Progenitor cell of endocrine pancreas (in vitro differentiated cells): Measurements from ENCODE around the gene CRHR1. TPM values are rescaled to one million over a fixed set of nuclear protein-coding genes. Genes with fewer than 3 reads are reported as not detected.
A peak's percentile ranks its signal among the peaks of the same experiment; 100 is the strongest.

ENCODE experiments used
- DNase-seq: peaks from one replicate; pipeline ENCODE4 v3.0.0; 2021; ENCODE audit warnings: low spot score; ENCODE audit not compliant: unreplicated experiment
- H3K27ac Mint-ChIP-seq: 2 replicates; pipeline ENCODE4 v1.8.0; 2021; ENCODE audit warnings: mild to moderate bottlenecking, moderate library complexity, mixed read lengths
- H3K27me3 Mint-ChIP-seq: 2 replicates; pipeline ENCODE4 v1.8.0; 2021; ENCODE audit warnings: mixed read lengths
- H3K36me3 Mint-ChIP-seq: 2 replicates; pipeline ENCODE4 v1.8.0; 2022; ENCODE audit warnings: mixed read lengths; ENCODE audit not compliant: insufficient read depth
- H3K4me1 Mint-ChIP-seq: 2 replicates; pipeline ENCODE4 v1.8.0; 2021; ENCODE audit warnings: low read depth, mixed read lengths
- H3K4me3 Mint-ChIP-seq: 2 replicates; pipeline ENCODE4 v1.8.0; 2021; ENCODE audit warnings: low read depth, mild to moderate bottlenecking, moderate library complexity, mixed read lengths
- H3K9me3 Mint-ChIP-seq: 2 replicates; pipeline ENCODE4 v1.8.0; 2021; ENCODE audit warnings: low read depth, mixed read lengths
- long read RNA-seq: library from polyadenylated mRNA; unstranded; transcript quantifications from one replicate; pipeline ENCODE4 v2.0.0, GENCODE V29; 2020
- total RNA-seq: library from RNA; stranded (reverse); gene quantifications from 2 replicates; pipeline ENCODE4 v1.2.1, GENCODE V29; 2021
- TF ChIP-seq, protein P1 (sequence below): fragments of 200-600 bp; sonication (generic); IDR thresholded peaks from one replicate; pipeline ENCODE4 v1.5.0; 2021; ENCODE audit warnings: antibody characterized with exemption, mild to moderate bottlenecking; ENCODE audit not compliant: unreplicated experiment

CRHR1 gene
- total RNA-seq: not detected in 2 replicates
- long read RNA-seq: 0 reads

DNA sequence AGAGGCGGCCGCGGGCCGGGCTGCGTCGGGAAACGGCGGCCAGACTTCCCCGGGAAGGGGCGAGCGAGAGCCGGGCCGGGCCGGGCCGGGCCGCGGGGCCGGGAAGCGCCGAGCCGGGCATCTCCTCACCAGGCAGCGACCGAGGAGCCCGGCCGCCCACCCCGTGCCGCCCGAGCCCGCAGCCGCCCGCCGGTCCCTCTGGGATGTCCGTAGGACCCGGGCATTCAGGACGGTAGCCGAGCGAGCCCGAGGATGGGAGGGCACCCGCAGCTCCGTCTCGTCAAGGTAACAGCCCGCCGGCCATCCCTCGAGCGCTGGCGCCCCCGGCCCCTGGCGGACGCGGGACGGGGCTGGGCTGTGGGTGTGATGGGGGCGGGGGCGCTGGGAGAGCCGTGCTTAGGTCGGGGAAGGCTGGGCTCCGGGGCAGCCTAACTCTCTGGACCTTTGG lies at the start of gene CRHR1:
CRHR1 (plus strand) TSS at position 28 of the 448 bp plus-strand sequence; CDS start at position 253, 225 bp downstream.
- TF ChIP-seq, protein P1, sequence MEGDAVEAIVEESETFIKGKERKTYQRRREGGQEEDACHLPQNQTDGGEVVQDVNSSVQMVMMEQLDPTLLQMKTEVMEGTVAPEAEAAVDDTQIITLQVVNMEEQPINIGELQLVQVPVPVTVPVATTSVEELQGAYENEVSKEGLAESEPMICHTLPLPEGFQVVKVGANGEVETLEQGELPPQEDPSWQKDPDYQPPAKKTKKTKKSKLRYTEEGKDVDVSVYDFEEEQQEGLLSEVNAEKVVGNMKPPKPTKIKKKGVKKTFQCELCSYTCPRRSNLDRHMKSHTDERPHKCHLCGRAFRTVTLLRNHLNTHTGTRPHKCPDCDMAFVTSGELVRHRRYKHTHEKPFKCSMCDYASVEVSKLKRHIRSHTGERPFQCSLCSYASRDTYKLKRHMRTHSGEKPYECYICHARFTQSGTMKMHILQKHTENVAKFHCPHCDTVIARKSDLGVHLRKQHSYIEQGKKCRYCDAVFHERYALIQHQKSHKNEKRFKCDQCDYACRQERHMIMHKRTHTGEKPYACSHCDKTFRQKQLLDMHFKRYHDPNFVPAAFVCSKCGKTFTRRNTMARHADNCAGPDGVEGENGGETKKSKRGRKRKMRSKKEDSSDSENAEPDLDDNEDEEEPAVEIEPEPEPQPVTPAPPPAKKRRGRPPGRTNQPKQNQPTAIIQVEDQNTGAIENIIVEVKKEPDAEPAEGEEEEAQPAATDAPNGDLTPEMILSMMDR: no peak
- peaks cover 78% of the 10 kb centered on the region for H3K27me3 Mint-ChIP-seq
- DNase-seq: no peak
- H3K27ac Mint-ChIP-seq: peak within 1 kb of the TSS; percentile 69
- H3K9me3 Mint-ChIP-seq: no peaks in the 10 kb centered on the region
- H3K36me3 Mint-ChIP-seq: no peaks in the 10 kb centered on the region
- H3K4me3 Mint-ChIP-seq: peak within 1 kb of the TSS; percentile 75
- peaks cover 5% of the 10 kb centered on the region for H3K4me1 Mint-ChIP-seq

DNA sequence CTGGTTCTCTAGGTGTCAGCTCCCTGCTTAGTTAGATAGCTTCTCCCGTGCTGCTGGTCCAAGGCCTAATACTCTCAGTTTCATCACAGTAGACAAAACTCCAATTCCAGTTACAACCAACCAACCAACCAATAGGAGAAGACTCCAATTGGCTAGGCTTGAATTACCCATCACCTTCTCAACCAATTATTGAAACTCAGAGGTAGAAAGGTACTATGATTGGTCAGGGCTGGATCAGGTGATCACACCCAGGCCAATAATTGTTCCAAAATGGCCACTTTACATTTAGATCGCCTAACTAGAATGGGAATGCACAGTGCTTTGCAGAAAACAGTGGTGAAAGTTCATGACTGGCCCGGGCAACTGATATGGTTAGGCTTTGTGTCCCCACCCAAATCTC lies 49.5 kb upstream of the CRHR1 start:
- no peak overlapping the region for H3K4me3 Mint-ChIP-seq
- no peak for DNase-seq
- H3K27me3 Mint-ChIP-seq: peaks cover 46% of the 10 kb centered on the region
- no peaks in the 10 kb centered on the region for H3K36me3 Mint-ChIP-seq
- H3K9me3 Mint-ChIP-seq: peaks cover 6% of the 10 kb centered on the region
- H3K4me1 Mint-ChIP-seq: no peaks in the 10 kb centered on the region
- no peak overlapping the region for H3K27ac Mint-ChIP-seq
- TF ChIP-seq, protein P1: no peak

DNA sequence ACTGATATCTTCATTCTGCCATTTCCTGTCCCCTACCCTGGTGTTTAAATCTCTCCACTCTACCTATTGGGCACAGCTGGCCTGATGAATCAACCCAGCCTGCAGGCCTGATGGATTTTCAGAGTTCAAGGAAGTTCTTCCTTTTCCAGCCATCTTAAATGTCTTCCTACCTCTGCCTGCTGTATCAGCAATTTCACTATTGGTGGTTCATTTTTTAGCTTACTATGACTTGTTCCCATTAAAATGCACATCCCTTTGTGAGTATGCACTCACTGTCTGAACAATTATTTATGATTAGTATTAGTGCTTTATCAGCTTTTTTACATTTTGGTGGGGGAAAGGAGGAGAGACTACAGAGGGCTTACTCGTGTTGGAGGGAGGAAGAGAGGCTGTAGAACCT lies 48.6 kb upstream of the CRHR1 start:
- peaks cover 6% of the 10 kb centered on the region for H3K9me3 Mint-ChIP-seq
- H3K36me3 Mint-ChIP-seq: no peaks in the 10 kb centered on the region
- H3K27ac Mint-ChIP-seq: no peak overlapping the region
- TF ChIP-seq, protein P1: no peak
- no peaks in the 10 kb centered on the region for H3K4me1 Mint-ChIP-seq
- no peak for DNase-seq
- peaks cover 40% of the 10 kb centered on the region for H3K27me3 Mint-ChIP-seq
- no peak overlapping the region for H3K4me3 Mint-ChIP-seq

DNA sequence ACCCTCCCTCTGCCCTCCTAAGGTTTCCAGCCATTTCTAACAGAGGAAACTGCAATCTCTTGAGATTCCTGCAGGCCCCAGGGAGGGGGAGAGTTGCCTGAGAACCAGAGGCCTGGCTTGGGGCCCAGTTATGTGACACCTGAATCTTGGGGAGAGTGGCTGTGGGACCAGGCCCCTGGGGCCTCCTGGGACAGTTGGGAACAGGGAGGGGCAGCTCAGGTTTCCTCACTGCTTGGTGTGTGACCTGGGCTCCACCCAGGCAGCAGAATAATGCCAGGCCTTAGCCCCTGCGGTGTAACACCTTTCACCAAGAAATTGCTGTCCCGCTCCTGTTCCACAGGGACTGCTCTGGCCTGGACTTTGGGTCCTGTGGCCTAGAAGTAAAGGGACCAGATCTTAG lies 44.3 kb upstream of the CRHR1 start:
- no peaks in the 10 kb centered on the region for H3K9me3 Mint-ChIP-seq
- no peak overlapping the region for H3K27ac Mint-ChIP-seq
- H3K4me3 Mint-ChIP-seq: no peak overlapping the region
- H3K36me3 Mint-ChIP-seq: no peaks in the 10 kb centered on the region
- peaks cover 64% of the 10 kb centered on the region for H3K27me3 Mint-ChIP-seq
- DNase-seq: no peak
- no peaks in the 10 kb centered on the region for H3K4me1 Mint-ChIP-seq
- TF ChIP-seq, protein P1: no peak

DNA sequence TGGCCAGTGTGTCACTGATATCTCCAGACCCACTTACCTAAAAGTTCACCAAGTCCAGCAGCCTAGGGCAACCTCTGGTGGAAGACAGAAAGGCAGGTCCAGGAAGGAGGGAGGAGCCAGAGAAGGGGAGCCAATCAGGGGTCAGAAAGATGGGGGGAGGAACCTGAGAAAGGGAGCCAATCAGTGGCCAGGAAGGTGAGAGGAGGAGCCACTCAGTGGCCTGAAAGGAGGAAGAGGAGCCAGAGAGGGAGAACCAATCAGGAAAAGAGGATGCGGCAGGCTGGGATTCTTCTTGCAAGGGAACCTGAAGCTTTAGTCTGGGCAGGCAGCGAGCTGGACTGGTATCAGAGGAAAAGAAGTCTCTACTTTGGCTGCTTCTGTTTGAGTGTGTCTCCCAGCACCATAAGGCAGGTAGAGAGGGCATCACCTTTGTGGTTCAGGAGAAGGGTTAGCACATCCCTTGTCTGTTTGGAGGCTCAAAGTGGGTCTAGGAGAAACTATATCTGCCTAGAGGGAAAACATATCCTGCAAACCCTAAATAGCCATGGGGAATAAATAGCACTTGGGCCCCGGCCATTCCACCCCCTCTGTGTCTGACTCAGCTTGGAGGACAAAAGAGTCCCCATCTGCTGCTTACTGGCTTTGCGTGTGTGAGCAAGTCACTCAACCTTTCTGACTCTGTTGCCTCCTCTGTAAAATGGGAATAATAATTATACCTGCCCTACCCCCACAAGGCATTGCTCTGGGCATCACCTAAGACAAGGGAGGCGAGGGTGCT lies 43.4 kb upstream of the CRHR1 start:
- TF ChIP-seq, protein P1: no peak
- no peak overlapping the region for H3K4me3 Mint-ChIP-seq
- no peaks in the 10 kb centered on the region for H3K4me1 Mint-ChIP-seq
- H3K27ac Mint-ChIP-seq: no peak overlapping the region
- no peaks in the 10 kb centered on the region for H3K9me3 Mint-ChIP-seq
- no peaks in the 10 kb centered on the region for H3K36me3 Mint-ChIP-seq
- DNase-seq: no peak
- H3K27me3 Mint-ChIP-seq: peaks cover 61% of the 10 kb centered on the region
